ENCODE measurements around the gene LIM2.
A peak's percentile ranks its signal among the peaks of the same experiment; 100 is the strongest.

LIM2 gene

GRCh38 chr19:51396175-51396574 is 8.4 kb upstream of the LIM2 start:
- Histone ChIP-seq H3K4me1 (ENCODE audit: control insufficient read depth, insufficient read depth, low read length) (peaks cover 11% of the 10 kb centered on the region), H3K4me3 (ENCODE audit: low read length in 2 of 2) (no peak overlapping the region), H3K9ac (ENCODE audit: low read length in 2 of 2) (no peak overlapping the region), H3K9me3 (ENCODE audit: control insufficient read depth in 2 of 2, low read length in 2 of 2) (no peaks in the 10 kb centered on the region), H3K27me3 (ENCODE audit: control insufficient read depth in 1 of 2, insufficient read depth in 2 of 2, low read length in 2 of 2) (no peaks in the 10 kb centered on the region), H3K36me3 (ENCODE audit: control insufficient read depth in 2 of 2, insufficient read depth in 2 of 2, low read length in 2 of 2) (no peaks in the 10 kb centered on the region), H3K27ac (ENCODE audit: low read length) (no peak overlapping the region)

GRCh38 chr19:51394050-51394836 is 6.5 kb upstream of the LIM2 start:
- Histone ChIP-seq H3K9me3 (ENCODE audit: control insufficient read depth in 2 of 2, low read length in 2 of 2) (no peaks in the 10 kb centered on the region), H3K27ac (ENCODE audit: low read length) (peak overlapping the region; percentile 77), H3K4me3 (ENCODE audit: low read length in 2 of 2) (peak overlapping the region; percentile 65 to 75), H3K36me3 (ENCODE audit: control insufficient read depth in 2 of 2, insufficient read depth in 2 of 2, low read length in 2 of 2) (no peaks in the 10 kb centered on the region), H3K27me3 (ENCODE audit: control insufficient read depth in 1 of 2, insufficient read depth in 2 of 2, low read length in 2 of 2) (peaks cover 0 to 3% of the 10 kb centered on the region in 2 donors), H3K9ac (ENCODE audit: low read length in 2 of 2) (peak overlapping the region; percentile 74 to 86), H3K4me1 (ENCODE audit: control insufficient read depth, insufficient read depth, low read length) (peaks cover 11% of the 10 kb centered on the region)

GRCh38 chr19:51392701-51393100 is 4.9 kb upstream of the LIM2 start:
- Histone ChIP-seq H3K36me3 (ENCODE audit: control insufficient read depth in 2 of 2, insufficient read depth in 2 of 2, low read length in 2 of 2) (no peaks in the 10 kb centered on the region), H3K27ac (ENCODE audit: low read length) (no peak overlapping the region), H3K9me3 (ENCODE audit: control insufficient read depth in 2 of 2, low read length in 2 of 2) (no peaks in the 10 kb centered on the region), H3K27me3 (ENCODE audit: control insufficient read depth in 1 of 2, insufficient read depth in 2 of 2, low read length in 2 of 2) (peaks cover 0 to 3% of the 10 kb centered on the region in 2 donors), H3K9ac (ENCODE audit: low read length in 2 of 2) (no peak overlapping the region), H3K4me1 (ENCODE audit: control insufficient read depth, insufficient read depth, low read length) (peaks cover 11% of the 10 kb centered on the region), H3K4me3 (ENCODE audit: low read length in 2 of 2) (no peak overlapping the region)

GRCh38 chr19:51391073-51391611 is 3.4 kb upstream of the LIM2 start:
- peaks cover 11% of the 10 kb centered on the region for H3K4me1 ChIP-seq (ENCODE audit: control insufficient read depth, insufficient read depth, low read length)
- H3K9me3 ChIP-seq (ENCODE audit: control insufficient read depth in 2 of 2, low read length in 2 of 2), result no peaks in the 10 kb centered on the region
- H3K27ac ChIP-seq (ENCODE audit: low read length), result no peak overlapping the region
- no peak overlapping the region for H3K9ac ChIP-seq (ENCODE audit: low read length in 2 of 2)
- H3K27me3 ChIP-seq (ENCODE audit: control insufficient read depth in 1 of 2, insufficient read depth in 2 of 2, low read length in 2 of 2), result peaks cover 0 to 3% of the 10 kb centered on the region in 2 donors
- no peaks in the 10 kb centered on the region for H3K36me3 ChIP-seq (ENCODE audit: control insufficient read depth in 2 of 2, insufficient read depth in 2 of 2, low read length in 2 of 2)
- H3K4me3 ChIP-seq (ENCODE audit: low read length in 2 of 2), result no peak overlapping the region

- Histone ChIP-seq H3K4me3 (ENCODE audit: low read length in 2 of 2) (no peak overlapping the region), H3K27me3 (ENCODE audit: control insufficient read depth in 1 of 2, insufficient read depth in 2 of 2, low read length in 2 of 2) (peaks cover 0 to 3% of the 10 kb centered on the region in 2 donors), H3K9ac (ENCODE audit: low read length in 2 of 2) (no peak overlapping the region), H3K27ac (ENCODE audit: low read length) (no peak overlapping the region), H3K4me1 (ENCODE audit: control insufficient read depth, insufficient read depth, low read length) (peaks cover 5% of the 10 kb centered on the region), H3K36me3 (ENCODE audit: control insufficient read depth in 2 of 2, insufficient read depth in 2 of 2, low read length in 2 of 2) (no peaks in the 10 kb centered on the region), H3K9me3 (ENCODE audit: control insufficient read depth in 2 of 2, low read length in 2 of 2) (no peaks in the 10 kb centered on the region)
Observed at GRCh38 chr19:51389143-51389542, 1.4 kb upstream of the LIM2 start.

- no peak overlapping the region for H3K9ac ChIP-seq (ENCODE audit: low read length in 2 of 2)
- H3K27me3 ChIP-seq (ENCODE audit: control insufficient read depth in 1 of 2, insufficient read depth in 2 of 2, low read length in 2 of 2), result peaks cover 0 to 3% of the 10 kb centered on the region in 2 donors
- H3K36me3 ChIP-seq (ENCODE audit: control insufficient read depth in 2 of 2, insufficient read depth in 2 of 2, low read length in 2 of 2), result no peaks in the 10 kb centered on the region
- H3K4me1 ChIP-seq (ENCODE audit: control insufficient read depth, insufficient read depth, low read length), result no peaks in the 10 kb centered on the region
- H3K9me3 ChIP-seq (ENCODE audit: control insufficient read depth in 2 of 2, low read length in 2 of 2), result no peaks in the 10 kb centered on the region
- H3K4me3 ChIP-seq (ENCODE audit: low read length in 2 of 2), result no peak overlapping the region
- no peak overlapping the region for H3K27ac ChIP-seq (ENCODE audit: low read length)
Observed at GRCh38 chr19:51386882-51387520, 773 bp downstream of the LIM2 start.

- H3K9ac ChIP-seq (ENCODE audit: low read length in 2 of 2), result no peak overlapping the region
Observed at GRCh38 chr19:51382004-51382403, 5.8 kb downstream of the LIM2 start.

GRCh38 chr19:51380379-51380778 is 7.4 kb downstream of the LIM2 start:
- Histone ChIP-seq H3K4me1 (ENCODE audit: control insufficient read depth, insufficient read depth, low read length) (no peaks in the 10 kb centered on the region), H3K9me3 (ENCODE audit: control insufficient read depth in 2 of 2, low read length in 2 of 2) (peaks cover 3 to 5% of the 10 kb centered on the region in 2 donors), H3K27ac (ENCODE audit: low read length) (no peak overlapping the region), H3K9ac (ENCODE audit: low read length in 2 of 2) (no peak overlapping the region), H3K4me3 (ENCODE audit: low read length in 2 of 2) (no peak overlapping the region), H3K27me3 (ENCODE audit: control insufficient read depth in 1 of 2, insufficient read depth in 2 of 2, low read length in 2 of 2) (no peaks in the 10 kb centered on the region), H3K36me3 (ENCODE audit: control insufficient read depth in 2 of 2, insufficient read depth in 2 of 2, low read length in 2 of 2) (no peaks in the 10 kb centered on the region)

More at GRCh38 chr19:51382004-51382403, 5.8 kb downstream of the LIM2 start:
- no peak overlapping the region for H3K27ac ChIP-seq (ENCODE audit: low read length)
- peaks cover 3 to 5% of the 10 kb centered on the region in 2 donors for H3K9me3 ChIP-seq (ENCODE audit: control insufficient read depth in 2 of 2, low read length in 2 of 2)
- no peaks in the 10 kb centered on the region for H3K4me1 ChIP-seq (ENCODE audit: control insufficient read depth, insufficient read depth, low read length)
- H3K27me3 ChIP-seq (ENCODE audit: control insufficient read depth in 1 of 2, insufficient read depth in 2 of 2, low read length in 2 of 2), result no peaks in the 10 kb centered on the region
- no peak overlapping the region for H3K4me3 ChIP-seq (ENCODE audit: low read length in 2 of 2)
- no peaks in the 10 kb centered on the region for H3K36me3 ChIP-seq (ENCODE audit: control insufficient read depth in 2 of 2, insufficient read depth in 2 of 2, low read length in 2 of 2)

GRCh38 chr19:51377422-51377821 is 10.4 kb downstream of the LIM2 start:
- no peak overlapping the region for H3K9ac ChIP-seq (ENCODE audit: low read length in 2 of 2)
- H3K9me3 ChIP-seq (ENCODE audit: control insufficient read depth in 2 of 2, low read length in 2 of 2), result peaks cover 3 to 5% of the 10 kb centered on the region in 2 donors
- no peak overlapping the region for H3K27ac ChIP-seq (ENCODE audit: low read length)
- H3K36me3 ChIP-seq (ENCODE audit: control insufficient read depth in 2 of 2, insufficient read depth in 2 of 2, low read length in 2 of 2), result no peaks in the 10 kb centered on the region
- no peaks in the 10 kb centered on the region for H3K4me1 ChIP-seq (ENCODE audit: control insufficient read depth, insufficient read depth, low read length)
- no peak overlapping the region for H3K4me3 ChIP-seq (ENCODE audit: low read length in 2 of 2)
- H3K27me3 ChIP-seq (ENCODE audit: control insufficient read depth in 1 of 2, insufficient read depth in 2 of 2, low read length in 2 of 2), result peaks cover 0 to 2% of the 10 kb centered on the region in 2 donors

- Histone ChIP-seq H3K4me1 (ENCODE audit: control insufficient read depth, insufficient read depth, low read length) (no peaks in the 10 kb centered on the region), H3K27ac (ENCODE audit: low read length) (no peak overlapping the region), H3K9me3 (ENCODE audit: control insufficient read depth in 2 of 2, low read length in 2 of 2) (no peaks in the 10 kb centered on the region)
Observed at GRCh38 chr19:51375504-51376221, 12.1 kb downstream of the LIM2 start.

More at GRCh38 chr19:51375504-51376221, 12.1 kb downstream of the LIM2 start:
- no peak overlapping the region for H3K4me3 ChIP-seq (ENCODE audit: low read length in 2 of 2)
- H3K27me3 ChIP-seq (ENCODE audit: control insufficient read depth in 1 of 2, insufficient read depth in 2 of 2, low read length in 2 of 2), result peaks cover 0 to 2% of the 10 kb centered on the region in 2 donors
- no peak overlapping the region for H3K9ac ChIP-seq (ENCODE audit: low read length in 2 of 2)
- H3K36me3 ChIP-seq (ENCODE audit: control insufficient read depth in 2 of 2, insufficient read depth in 2 of 2, low read length in 2 of 2), result no peaks in the 10 kb centered on the region

Data from stomach smooth muscle (tissue), 2 donors.